Stimulated activated CD8-positive, alpha-beta memory T cell treated with anti-CD3 and anti-CD28 coated beads, Interleukin-7, amount 100 ng/mL, for 48 hours (primary cell): Measurements from ENCODE around the gene KRTAP10-5.
"Not testable (repeated sequence)": the region's sequence is repeated elsewhere in the genome, so short reads cannot be mapped to it uniquely, and the experiment has no call there.

ENCODE experiments used
- DNase-seq, 2 donors: peaks; one replicate each; pipeline ENCODE4 v3.0.0-alpha.2; 2020; ENCODE audit warnings: low read depth in 1 of 2; ENCODE audit errors: extremely low read depth in 1 of 2

KRTAP10-5 gene

DNA sequence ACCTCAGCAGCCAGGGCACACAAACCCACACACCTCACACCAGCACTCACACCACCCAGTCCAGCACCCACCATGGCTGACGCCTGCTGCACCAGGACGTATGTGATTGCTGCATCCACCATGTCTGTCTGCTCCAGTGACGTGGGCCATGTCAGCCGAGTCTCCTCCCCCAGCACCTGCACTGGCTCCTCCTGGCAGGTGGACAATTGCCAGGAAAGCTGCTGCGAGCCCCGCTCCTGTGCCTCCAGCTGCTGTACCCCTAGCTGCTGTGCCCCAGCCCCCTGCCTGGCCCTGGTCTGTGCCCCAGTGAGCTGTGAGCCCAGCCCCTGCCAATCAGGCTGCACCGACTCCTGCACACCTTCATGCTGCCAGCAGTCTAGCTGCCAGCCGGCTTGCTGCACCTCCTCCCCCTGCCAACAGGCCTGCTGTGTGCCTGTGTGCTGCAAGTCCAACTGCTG, 31.7 kb upstream of the KRTAP10-5 start, which contains the start of gene KRTAP10-8:
TSS of gene KRTAP10-8 (plus strand) at position 51 of the 458 bp plus-strand sequence. CDS start at position 73, 22 bp downstream.
- no peak for DNase-seq

- DNase-seq, result no peak
These were observed 31.1 kb upstream of the KRTAP10-5 start for GRCh38 chr21:44611551-44611950.

DNA sequence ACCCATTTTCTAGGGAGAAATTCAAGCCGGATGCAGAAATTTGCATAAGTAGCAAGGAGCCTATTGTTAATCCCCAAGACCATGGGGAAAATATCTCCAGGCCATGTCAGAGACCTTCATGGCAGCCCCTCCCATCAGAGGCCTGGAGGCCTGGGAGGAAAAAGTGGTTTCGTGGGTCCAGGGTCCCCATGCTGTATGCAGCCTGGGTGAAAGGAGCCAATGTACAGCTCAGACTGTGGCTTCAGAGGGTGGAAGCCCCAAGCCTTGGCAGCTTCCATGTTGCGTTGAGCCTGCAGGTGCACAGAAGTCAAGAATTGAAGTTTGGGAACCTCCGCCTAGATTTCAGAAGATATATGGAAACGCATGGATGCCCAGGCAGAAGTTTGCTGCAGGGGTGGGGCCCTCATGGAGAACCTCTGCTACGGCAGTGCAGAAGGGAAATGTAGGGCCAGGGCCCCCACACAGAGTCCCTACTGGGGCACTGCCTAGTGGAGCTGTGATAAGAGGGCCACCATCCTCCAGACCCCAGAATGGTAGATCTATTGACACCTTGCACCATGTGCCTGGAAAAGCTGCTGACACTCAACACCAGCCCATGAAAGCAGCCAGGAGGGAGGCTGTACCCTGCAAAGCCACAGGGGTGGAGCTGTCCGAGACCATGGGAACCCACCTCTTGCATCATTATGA, 29.9 kb upstream of the KRTAP10-5 start:
- DNase-seq, result not testable (repeated sequence)

- DNase-seq, result no peak
These were observed 28.8 kb upstream of the KRTAP10-5 start for GRCh38 chr21:44609193-44609592.

- no peak for DNase-seq
These were observed 26.1 kb upstream of the KRTAP10-5 start for GRCh38 chr21:44606495-44606894.

- no peak for DNase-seq
These were observed 23.5 kb upstream of the KRTAP10-5 start for GRCh38 chr21:44603911-44604310.

DNA sequence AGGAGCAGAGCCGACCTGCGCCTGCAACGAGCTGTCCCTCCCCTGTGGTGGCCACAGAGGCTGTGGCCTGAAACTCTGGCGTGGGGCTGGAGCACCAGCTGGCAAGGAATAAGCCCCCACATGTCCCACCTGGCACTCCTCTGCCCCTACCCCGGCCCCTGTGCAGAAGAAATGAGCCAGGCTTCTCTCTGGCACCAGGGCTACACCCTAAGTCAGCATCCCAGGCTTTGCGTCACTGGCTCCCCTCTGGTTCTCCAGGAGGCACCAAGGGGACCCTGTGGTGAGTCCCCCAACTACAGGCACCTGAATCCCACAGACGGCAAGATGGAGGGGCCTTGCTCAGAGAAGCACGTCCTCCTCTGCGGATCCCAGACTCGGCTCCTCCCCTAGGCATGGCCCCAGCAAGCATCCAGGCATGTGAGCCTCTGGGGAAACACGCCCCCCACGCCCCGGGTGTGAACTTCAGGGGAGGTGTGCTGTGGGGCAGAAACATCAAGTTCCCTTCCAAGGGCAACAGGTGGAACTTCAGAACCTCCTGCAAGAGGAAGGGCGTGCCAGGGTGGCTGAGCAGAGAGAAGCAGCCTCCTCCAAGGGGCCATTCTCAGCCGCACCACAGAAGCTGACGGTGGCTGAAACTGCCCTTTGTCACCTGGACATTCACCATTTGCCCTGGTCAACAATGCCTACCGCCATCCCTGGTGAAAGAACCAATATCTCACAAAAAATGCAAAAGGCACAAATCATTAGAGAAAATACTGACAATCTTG, 22.9 kb upstream of the KRTAP10-5 start:
- DNase-seq, result no peak

DNA sequence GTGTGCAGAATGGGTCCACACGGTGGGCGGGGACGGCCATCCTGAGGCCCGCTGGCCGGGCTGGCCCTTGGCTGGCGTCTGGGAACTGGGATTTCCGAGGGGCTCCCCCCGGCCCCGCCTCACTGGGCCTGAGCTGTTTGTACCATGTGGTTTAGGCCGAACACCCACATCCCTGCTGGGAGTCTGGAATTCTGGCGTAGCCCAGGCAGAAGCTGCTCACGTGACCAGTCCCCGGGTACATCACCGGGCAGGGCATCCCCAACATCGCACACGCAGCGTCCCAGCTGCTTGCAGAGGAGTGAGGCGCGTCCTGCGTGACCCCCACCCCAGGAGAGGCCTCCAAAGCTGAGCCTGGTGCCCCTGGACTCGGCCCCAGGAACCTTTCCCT, 22.1 kb upstream of the KRTAP10-5 start:
- DNase-seq, result no peak

- DNase-seq, result no peak
These were observed 21.4 kb upstream of the KRTAP10-5 start for GRCh38 chr21:44601596-44602462.

DNA sequence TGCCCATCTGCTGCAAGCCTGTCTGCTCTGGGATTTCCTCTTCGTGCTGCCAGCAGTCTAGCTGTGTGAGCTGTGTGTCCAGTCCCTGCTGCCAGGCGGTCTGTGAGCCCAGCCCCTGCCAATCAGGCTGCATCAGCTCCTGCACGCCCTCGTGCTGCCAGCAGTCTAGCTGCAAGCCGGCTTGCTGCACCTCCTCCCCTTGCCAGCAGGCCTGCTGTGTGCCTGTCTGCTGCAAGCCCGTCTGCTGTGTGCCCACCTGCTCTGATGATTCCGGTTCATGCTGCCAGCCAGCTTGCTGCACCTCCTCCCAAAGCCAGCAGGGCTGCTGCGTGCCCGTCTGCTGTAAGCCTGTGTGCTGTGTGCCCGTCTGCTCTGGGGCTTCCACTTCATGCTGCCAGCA, 20.7 kb upstream of the KRTAP10-5 start:
- DNase-seq, result not testable (repeated sequence)

- not testable (repeated sequence) for DNase-seq
These were observed 19.9 kb upstream of the KRTAP10-5 start, which contains the start of gene KRTAP10-7 for GRCh38 chr21:44600118-44600978. TSS of gene KRTAP10-7 (plus strand) at chr21:44600597. CDS start at chr21:44600622, 25 bp downstream.

- DNase-seq, result no peak
These were observed 19.0 kb upstream of the KRTAP10-5 start for GRCh38 chr21:44599264-44600029.

DNA sequence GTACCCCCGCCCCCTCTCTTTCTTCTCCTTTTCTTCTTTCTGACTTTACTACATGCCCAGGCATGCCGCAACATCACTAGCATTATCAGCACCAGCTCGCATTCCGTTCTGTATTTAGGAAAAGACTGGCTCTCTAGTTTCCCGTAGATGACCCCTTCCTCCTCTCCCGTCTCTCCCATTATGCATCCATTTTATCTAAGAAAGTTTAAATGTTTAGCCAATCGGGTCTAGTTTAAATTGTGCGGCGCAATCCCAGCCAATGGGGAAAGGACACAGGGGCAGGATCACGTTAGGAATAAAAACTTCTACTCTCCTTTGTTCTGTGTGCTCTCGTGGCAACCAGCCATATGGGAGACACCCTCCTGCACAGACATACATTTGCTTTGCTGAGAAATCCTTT, 17.7 kb upstream of the KRTAP10-5 start:
- DNase-seq, result no peak

DNA sequence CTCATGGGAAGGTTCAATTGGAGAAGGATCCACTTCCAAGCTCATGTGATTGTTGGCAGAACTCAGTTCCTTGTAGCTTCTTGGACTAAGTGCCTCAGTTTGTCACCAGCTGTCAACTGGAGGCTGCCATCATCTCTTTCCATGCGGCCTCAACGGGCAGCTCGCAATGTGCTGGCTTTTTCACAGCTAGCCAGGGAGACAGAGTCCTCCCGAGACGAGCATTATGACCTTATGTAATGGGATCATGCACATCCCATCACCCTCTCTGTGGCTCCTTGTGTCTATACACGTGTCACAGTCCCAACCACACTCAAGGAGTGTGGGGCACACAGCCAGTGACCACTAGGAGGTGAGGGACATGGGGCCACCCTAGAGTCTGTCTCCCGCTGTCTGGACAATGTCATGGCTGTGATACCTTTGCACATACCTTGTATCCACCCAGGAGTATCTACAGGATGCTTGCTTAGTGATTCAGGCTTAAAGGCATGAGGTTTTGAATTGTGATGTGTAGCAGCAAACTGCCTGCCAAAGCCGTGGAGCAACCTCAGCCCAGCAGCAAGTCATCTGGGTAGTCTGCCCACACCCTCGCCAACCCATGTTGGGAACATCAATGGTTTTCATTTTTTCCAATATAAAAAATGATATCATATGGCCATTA, 15.8 kb upstream of the KRTAP10-5 start:
- DNase-seq, result no peak

DNA sequence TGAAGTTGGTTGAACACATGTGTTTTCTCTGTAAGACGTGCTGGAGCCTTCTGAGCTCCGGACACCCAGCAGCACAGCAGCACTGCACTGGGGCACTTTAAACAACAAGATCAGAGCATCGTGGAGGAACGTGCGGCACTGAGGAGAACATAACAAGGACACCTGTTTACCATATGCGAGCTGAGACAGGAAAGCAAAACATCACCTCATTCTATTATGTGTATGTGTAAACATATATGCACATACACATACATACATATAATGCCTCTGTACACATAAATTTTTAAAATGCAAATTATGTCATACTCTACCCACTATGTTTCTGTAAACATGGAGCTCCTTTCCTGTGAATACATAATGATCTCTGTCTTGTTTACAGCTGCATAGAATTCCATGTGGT, 15.1 kb upstream of the KRTAP10-5 start:
- no peak for DNase-seq

DNA sequence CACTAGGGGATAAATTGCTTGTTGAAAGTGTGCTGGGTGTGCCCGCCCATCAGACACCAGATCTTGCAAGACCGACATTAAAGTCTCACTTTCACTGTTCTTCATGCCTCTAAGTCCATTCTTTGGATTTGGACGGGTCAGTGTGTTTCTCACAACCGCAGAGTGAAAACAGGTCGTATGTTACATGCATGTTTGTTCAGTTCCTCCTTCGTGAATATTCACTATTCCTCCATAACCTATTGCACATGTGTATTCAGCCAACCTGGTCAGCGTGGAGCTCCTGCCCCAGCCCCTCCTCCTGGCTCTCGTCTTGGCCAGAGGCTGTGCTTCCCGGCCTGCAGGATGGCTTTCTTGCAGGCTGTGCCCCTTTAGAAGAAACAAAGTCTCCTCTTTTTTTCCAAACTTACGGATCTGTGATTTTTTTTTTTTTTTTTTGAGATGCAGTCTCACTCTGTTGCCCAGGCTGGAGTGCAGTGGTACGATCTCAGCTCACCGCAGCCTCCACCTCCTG, 14.1 kb upstream of the KRTAP10-5 start:
- no peak for DNase-seq

DNA sequence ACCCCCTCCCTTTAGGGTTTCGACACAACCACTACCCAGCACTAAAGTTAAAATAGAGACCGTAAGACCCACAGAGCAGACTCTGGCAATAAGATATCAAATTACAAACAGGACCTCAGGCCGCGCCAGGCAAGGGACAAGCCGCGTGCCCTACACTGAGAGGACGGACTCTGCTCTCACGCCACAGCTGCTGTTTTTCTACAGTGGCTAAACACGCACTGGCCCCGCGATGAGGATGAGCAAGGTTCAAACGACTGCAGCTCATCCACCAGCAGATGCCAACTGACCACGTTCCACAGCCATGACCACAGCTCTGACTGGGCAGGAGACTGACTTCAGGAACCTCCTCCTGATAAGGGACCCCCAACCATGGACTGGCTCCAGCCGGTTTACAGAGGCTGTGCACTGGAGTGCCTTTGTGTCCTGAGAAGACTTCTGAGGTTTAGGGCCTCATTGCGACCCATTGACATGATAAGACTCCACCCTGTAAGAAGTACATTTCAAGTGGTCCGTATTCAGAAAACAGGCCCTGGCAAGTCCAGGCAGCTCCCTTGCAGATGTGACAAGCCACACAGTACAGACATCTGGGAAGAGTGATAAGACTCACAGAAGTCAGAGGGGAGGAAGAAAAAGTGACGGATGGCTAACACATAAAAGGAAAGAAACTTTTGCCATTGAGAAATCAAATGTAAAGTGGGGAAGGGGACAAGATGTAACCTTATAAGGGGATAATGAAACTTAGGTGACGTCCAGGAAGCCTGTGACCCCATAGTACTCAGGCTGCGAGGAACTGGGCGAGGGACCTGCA, 13.4 kb upstream of the KRTAP10-5 start:
- DNase-seq, result no peak
